ENCODE data around the gene KIAA1217.

KIAA1217 gene

DNA sequence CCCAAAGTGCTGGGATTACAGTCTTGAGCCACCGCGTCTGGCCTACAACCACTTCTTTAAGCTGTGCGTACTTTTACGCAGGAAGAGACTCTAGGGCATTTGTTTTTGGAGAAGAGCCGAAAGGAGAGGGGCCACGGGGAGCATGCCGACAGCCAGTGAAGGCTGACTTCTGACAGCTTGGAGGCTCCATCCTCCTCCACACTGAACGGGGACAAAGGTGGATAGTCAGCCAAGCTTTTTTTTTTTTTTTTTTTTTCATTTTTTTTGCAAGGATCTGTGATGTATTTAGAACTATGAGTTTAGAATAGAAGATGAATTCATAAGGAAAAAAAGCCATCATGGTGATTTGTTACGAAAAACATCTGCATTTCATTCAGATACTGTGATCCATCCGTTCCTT, 293.1 kb downstream of the KIAA1217 start:
- no peak for DNase-seq (ENCODE audit: low read depth)

GRCh38 chr10:24502801-24503460, 294.0 kb downstream of the KIAA1217 start:
- no peak for DNase-seq (ENCODE audit: low read depth)

DNA sequence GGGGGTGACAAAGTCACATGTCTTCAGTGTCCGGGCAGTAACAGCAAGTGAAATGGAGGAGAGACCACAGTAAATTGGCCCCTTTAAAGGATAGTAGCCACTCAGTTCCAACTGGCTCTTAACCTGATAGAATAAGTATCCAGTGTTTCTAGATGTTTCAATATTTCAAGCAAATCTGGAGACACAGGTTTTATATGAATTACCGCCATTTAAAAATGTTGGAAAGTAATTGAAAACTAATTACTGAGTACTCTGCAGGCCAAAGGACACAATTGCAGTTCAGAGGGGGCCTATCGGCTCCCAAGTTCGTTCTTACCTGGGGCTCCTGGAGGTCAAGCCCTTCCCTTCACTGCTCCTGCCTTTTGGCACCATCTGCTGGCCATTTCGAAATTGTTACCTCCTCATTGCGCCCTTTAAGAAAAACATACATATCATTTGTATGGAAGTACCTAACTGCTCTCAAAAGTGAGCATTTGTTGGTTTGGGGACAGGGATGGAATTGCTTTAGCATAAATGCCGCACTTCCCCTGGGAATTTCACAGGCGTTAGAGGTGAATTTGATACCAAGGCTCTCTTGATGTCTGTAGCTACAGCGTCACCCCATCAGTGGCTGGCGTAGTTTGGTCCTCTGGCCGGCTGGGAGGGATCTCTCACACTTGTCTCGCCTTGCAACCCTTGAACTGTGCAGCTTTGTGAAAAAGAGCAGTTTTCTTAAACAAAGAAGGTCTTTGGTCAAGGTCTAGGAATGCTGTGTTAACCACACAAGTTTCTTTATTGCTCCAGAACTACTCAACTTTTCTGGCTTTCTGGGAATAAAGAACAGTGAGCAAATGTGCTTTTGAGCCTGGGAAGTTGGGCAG, 294.8 kb downstream of the KIAA1217 start:
- peak; percentile 14 for DNase-seq (ENCODE audit: low read depth)

GRCh38 chr10:24505759-24506158, 296.8 kb downstream of the KIAA1217 start:
- no peak for DNase-seq (ENCODE audit: low read depth)

DNA sequence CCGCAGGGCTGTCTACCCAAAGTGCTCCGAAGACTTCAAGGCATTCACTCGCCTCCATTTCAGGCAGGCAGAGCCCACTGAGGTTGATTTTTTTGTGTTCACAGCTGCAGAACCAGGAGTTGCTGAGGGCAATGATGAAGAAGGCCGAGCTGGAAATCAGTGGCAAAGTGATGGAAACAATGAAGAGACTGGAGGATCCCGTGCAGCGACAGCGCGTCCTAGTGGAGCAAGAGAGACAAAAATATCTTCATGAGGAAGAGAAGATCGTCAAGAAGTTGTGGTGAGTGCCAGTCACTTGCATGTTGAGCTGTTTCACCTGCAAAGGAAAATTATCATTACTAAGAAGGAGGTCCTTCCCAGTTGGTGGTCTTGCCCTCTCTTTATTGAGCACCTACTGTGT, 304.2 kb downstream of the KIAA1217 start:
- DNase-seq (ENCODE audit: low read depth): peak; percentile 12

- DNase-seq (ENCODE audit: low read depth): no peak
Observed at GRCh38 chr10:24515481-24515880, 306.5 kb downstream of the KIAA1217 start.

GRCh38 chr10:24518411-24518810, 309.5 kb downstream of the KIAA1217 start:
- no peak for DNase-seq (ENCODE audit: low read depth)

DNA sequence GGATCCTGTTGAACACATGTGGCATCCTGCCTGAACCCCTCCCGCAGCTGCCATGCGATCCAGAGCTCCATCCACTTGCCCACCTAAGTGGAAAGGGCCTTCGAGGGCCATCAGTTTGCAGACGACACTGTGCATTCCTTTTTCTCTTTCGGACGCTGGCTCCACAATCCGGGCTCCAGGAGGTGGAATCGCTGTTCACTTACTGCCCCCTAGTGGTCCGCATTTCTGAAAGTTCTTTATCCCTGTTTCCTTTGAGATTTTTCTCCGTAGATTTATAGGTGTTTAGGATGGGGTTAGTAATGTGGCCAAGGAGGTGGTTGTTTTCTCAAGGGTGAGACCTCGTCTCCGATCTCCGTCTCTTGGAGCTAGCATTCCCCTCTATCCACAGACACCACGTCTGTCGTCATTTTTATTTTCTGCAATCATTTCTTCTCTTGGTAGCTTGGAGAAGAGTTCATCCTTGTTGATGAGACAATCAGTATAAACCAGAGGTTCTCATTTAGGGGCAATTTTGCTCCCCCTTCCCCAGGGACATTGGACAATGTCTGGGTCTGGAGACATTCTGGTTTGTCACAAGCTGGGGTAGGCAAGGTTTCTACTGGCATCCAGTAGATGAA, 310.2 kb downstream of the KIAA1217 start:
- DNase-seq (ENCODE audit: low read depth): peak; percentile 49

GRCh38 chr10:24519950-24520349, 311.0 kb downstream of the KIAA1217 start:
- DNase-seq (ENCODE audit: low read depth): no peak

DNA sequence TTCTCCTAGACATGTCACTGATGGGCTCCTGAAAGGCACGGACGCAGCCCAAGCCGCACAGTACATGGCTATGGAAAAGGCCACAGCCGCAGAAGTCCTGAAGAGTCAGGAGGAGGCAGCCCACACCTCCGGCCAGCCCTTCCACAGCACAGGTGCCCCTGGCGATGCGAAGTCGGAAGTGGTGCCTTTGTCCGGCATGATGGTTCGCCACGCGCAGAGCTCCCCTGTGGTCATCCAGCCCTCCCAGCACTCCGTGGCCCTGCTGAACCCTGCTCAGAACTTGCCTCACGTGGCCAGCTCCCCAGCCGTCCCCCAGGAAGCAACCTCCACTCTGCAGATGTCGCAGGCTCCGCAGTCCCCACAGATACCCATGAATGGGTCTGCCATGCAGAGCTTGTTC, 315.4 kb downstream of the KIAA1217 start:
- no peak for DNase-seq (ENCODE audit: low read depth)

- no peak for DNase-seq (ENCODE audit: low read depth)
Observed at GRCh38 chr10:24526085-24526649, 317.2 kb downstream of the KIAA1217 start.

- DNase-seq (ENCODE audit: low read depth): no peak
Observed at GRCh38 chr10:24528946-24529345, 320.0 kb downstream of the KIAA1217 start.

DNA sequence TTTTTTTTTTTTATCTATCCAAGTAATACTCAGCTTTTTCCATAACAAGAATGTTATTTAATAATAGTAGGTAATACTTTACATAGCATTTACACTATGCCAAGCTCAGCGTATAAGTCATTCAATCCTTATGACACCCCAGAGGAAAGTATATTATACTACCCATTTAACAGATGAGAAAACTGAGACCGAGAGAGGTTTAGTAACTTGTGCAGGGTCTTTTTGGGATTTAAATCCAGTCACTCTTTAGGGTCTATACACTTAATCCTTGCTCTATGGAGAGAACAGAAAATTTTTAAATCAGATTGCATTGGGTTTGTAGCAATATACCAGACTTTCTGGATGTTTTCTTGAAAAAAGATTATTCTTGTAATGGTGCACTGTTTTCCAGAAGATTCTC, 322.5 kb downstream of the KIAA1217 start:
- no peak for DNase-seq (ENCODE audit: low read depth)

GRCh38 chr10:24533981-24534380, 325.0 kb downstream of the KIAA1217 start:
- no peak for DNase-seq (ENCODE audit: low read depth)

DNA sequence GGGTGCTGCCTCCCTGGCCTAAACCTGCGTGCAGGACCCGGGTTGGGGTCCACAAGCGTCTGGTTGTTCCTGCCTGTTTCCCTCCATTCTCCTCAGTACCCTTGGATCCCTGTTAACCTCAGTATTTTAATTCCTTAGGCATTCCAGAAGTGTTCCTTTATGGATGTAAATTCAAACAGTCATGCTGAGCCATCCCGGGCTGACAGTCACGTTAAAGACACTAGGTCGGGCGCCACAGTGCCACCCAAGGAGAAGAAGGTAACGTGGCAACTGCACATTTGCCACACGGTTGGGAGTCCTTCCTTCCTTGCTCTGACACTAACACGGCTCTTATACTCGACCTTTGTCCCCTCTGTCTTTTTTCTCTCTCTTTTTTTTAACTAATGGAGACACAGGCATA, 327.7 kb downstream of the KIAA1217 start:
- DNase-seq (ENCODE audit: low read depth): no peak

DNA sequence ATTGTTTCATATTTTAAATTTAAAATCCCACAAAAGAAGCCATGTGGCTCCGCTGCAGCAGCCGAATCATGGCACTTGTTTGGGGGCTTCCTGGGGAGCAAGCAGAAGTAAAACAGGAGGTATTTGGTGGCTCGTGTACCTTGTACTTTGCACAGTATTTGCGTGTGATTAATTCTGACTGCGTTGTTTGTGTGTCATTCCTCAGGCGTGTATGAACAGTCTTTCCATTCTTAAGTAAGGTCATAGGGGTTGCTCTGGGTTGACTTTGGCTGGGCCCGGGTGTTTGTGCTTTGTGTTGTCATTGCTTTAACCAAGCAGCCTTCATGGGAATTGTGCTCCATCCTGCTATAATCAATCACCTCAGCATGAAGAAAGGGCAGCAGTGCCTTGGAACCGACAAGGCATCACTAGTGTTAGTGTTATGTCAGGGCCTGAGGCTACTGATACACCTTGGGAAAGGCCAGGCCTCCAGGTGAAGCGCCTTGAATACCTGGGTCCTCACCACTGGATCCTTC, 332.4 kb downstream of the KIAA1217 start:
- no peak for DNase-seq (ENCODE audit: low read depth)

GRCh38 chr10:24542314-24543270, 333.7 kb downstream of the KIAA1217 start:
- DNase-seq (ENCODE audit: low read depth): no peak

- DNase-seq (ENCODE audit: low read depth): no peak
Observed at GRCh38 chr10:24544776-24545175, 335.8 kb downstream of the KIAA1217 start.

GRCh38 chr10:24545585-24545984, 336.6 kb downstream of the KIAA1217 start:
- DNase-seq (ENCODE audit: low read depth): no peak

DNA sequence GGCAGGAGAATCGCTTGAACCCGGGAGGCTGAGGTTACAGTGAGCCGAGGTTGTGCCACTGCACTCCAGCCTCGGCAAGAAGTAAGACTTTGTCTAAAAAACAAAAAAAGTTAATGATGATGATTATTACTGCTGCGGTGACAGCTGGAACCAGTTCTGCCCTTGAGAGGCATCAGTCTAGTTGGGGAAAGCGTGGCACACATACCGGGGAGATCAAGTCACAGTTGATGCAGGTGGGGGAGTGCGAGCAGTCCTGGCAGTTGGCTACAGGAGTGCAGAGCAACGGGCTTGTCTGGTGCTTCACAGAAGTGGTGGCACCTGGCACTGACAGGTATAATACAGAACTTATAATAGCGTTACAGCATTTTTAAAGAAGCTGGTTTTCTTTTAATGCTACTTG, 341.7 kb downstream of the KIAA1217 start:
- no peak for DNase-seq (ENCODE audit: low read depth)

DNA sequence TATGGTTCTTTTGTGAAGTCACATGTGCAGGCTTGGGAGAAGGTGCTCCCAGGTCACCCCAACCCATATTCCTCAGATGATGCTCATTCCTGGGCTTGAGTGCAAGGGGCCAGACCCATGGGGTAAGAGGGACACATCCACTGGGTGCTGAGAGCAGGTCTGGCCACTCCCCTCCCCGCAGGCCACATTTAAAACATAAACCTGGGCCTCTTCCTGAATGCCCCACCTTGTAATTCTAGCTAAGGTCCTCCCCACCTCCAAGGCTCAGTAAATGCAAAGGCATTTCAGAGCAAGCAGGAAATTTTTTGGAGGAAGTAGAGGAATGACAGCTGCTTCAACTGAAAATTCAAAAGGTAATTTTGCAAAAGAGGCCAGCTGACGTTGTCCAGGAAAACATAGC, 342.2 kb downstream of the KIAA1217 start:
- DNase-seq (ENCODE audit: low read depth): no peak
